Prostate gland (tissue), 2 donors: ENCODE results near the gene PCDHGA4. TPM values are rescaled to one million over a fixed set of nuclear protein-coding genes. Genes with fewer than 3 reads are reported as not detected.
"Not testable (repeated sequence)": the region's sequence is repeated elsewhere in the genome, so short reads cannot be mapped to it uniquely, and the experiment has no call there.

ENCODE experiments used
- DNase-seq: peaks from one replicate; pipeline ENCODE4 v3.0.0-alpha.2; 2019; ENCODE audit warnings: low spot score
- H3K27ac ChIP-seq, 2 donors: fragments of 200-600 bp; sonication (generic); 2 replicates each; pipeline ENCODE4 v1.5.1; 2017 to 2019
- H3K27me3 ChIP-seq: fragments of 200-600 bp; sonication (generic); replicated peaks from 2 replicates; pipeline ENCODE4 v1.5.1; 2019; ENCODE audit not compliant: insufficient read depth
- H3K36me3 ChIP-seq, 2 donors: fragments of 200-600 bp; sonication (generic); 1 replicate in 1 of 2; 2 replicates in 1 of 2; pipeline versions ENCODE4 v1.5.1 to v1.8.1; 2017 to 2019
- H3K4me1 ChIP-seq: fragments of 200-600 bp; sonication (generic); replicated peaks from 2 replicates; pipeline ENCODE4 v1.5.1; 2019
- H3K4me3 ChIP-seq, 2 donors: fragments of 200-600 bp; sonication (generic); 2 replicates each; pipeline ENCODE4 v1.5.1; 2017 to 2019
- H3K9me3 ChIP-seq: fragments of 200-600 bp; sonication (generic); 2 replicates; pipeline ENCODE4 v1.5.1; 2017
- CTCF ChIP-seq, 4 experiments: fragments of 200-600 bp in 2 of 4; fragments of 450-650 bp in 2 of 4; sonication (generic) in 2 of 4; IDR thresholded peaks; 1 replicate in 3 of 4; 2 replicates in 1 of 4; pipeline ENCODE4 v1.5.1; 2016 to 2019; ENCODE audit warnings: antibody characterized with exemption in 4 of 4, mild to moderate bottlenecking in 2 of 4, moderate library complexity in 2 of 4
- POLR2A ChIP-seq: fragments of 450-650 bp; IDR thresholded peaks from one replicate; pipeline ENCODE4 v1.6.1; 2016; ENCODE audit warnings: antibody characterized with exemption, mild to moderate bottlenecking
- POLR2AphosphoS5 ChIP-seq: sonication (generic); formaldehyde crosslinking; IDR thresholded peaks from one replicate; pipeline ENCODE4 v1.6.1; 2017; ENCODE audit warnings: antibody characterized with exemption
- WGBS: methylation state at CpG from one replicate; pipeline ENCODE4 v1.1.5; 2018; 5-methylcytosine and 5-hydroxymethylcytosine counted together
- intact Hi-C: fragments of 100-400 bp; cut with DNase I; formaldehyde crosslinking; loops from one replicate; pipeline ENCODE4 v1.14.2; 2022
- total RNA-seq, 2 donors: library from RNA; depleted of rRNA; stranded (reverse); fragments of >200 nt; gene quantifications; one replicate each; pipeline ENCODE4 v1.1.0, GENCODE V29; 2016

The PCDHGA4 gene
- total RNA-seq, 2 donors from 2014 or later: 2.5 to 10.5 TPM

DNA sequence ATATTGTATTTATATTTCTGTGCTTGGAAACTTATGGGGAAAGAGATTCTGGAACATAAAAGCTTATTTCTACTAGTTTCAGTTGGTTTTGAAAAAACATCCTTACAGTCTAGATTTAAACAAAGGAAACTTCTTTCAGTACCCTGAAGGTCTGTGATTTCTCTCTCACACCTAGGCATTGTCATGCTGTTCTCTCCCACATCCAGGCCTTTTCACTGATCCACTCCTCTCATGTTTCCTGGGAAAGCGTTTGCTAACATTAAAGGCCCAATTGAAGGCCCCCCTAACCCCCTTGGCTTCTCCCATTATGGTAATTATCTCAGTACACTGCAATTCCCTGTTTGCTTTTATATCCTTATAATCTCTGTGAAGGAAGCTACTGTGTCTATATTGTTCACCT is 12.0 kb upstream of the PCDHGA4 start:
- no peak for TF ChIP-seq CTCF (IDR thresholded peaks at IDR 0.05)
- Histone ChIP-seq H3K27ac (no peak overlapping the region), H3K27me3 (no peaks in the 10 kb centered on the region), H3K9me3 (no peaks in the 10 kb centered on the region), H3K36me3 (no peaks in the 10 kb centered on the region), H3K4me3 (no peak overlapping the region), H3K4me1 (no peaks in the 10 kb centered on the region)
- DNase-seq: no peak
- intact Hi-C loops: no loop called here
- 5% methylated on average over 1 of the region's 1 CpG for WGBS

GRCh38 chr5:141343242-141343952 is 11.4 kb upstream of the PCDHGA4 start, which contains the start of gene PCDHGA3:
Gene PCDHGA3 (plus strand): TSS chr5:141343829. CDS start chr5:141344034, 205 bp downstream.
- no peak within 1 kb of the TSS for H3K4me3 ChIP-seq
- intact Hi-C loops: no loop called here
- 24% methylated on average over 9 of the region's 9 CpGs for WGBS
- no peak within 1 kb of the TSS for H3K27ac ChIP-seq
- H3K27me3 ChIP-seq: no peaks in the 10 kb centered on the region
- H3K9me3 ChIP-seq: no peaks in the 10 kb centered on the region
- DNase-seq: no peak
- no peak for TF ChIP-seq POLR2AphosphoS5
- H3K36me3 ChIP-seq: no peaks in the 10 kb centered on the region
- no peaks in the 10 kb centered on the region for H3K4me1 ChIP-seq

DNA sequence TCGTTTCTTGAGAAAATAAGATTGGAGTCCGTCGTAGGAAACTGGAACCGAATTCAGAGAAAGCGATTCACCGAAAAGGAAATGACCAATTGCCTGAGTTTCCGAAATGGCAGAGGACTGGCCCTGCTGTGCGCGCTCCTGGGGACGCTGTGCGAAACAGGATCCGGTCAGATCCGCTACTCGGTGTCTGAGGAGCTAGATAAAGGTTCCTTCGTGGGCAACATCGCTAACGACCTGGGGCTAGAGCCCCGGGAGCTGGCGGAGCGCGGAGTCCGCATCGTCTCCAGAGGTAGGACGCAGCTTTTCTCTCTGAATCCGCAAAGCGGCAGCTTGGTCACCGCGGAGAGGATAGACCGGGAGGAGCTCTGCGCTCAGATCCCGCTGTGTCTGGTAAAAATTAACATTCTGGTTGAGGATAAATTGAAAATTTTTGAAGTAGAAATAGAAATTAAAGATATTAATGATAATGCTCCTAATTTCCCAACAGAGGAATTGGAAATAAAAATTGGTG is 10.8 kb upstream of the PCDHGA4 start:
- Histone ChIP-seq H3K27me3 (no peaks in the 10 kb centered on the region), H3K27ac (no peak overlapping the region), H3K4me1 (no peaks in the 10 kb centered on the region), H3K4me3 (no peak overlapping the region), H3K9me3 (no peaks in the 10 kb centered on the region), H3K36me3 (no peaks in the 10 kb centered on the region)
- intact Hi-C loops: no loop called here
- DNase-seq: no peak
- no peak for TF ChIP-seq POLR2AphosphoS5
- TF ChIP-seq POLR2A: no peak
- no peak for TF ChIP-seq CTCF (IDR thresholded peaks at IDR 0.05)
- WGBS: 24% methylated on average over 31 of the region's 31 CpGs

DNA sequence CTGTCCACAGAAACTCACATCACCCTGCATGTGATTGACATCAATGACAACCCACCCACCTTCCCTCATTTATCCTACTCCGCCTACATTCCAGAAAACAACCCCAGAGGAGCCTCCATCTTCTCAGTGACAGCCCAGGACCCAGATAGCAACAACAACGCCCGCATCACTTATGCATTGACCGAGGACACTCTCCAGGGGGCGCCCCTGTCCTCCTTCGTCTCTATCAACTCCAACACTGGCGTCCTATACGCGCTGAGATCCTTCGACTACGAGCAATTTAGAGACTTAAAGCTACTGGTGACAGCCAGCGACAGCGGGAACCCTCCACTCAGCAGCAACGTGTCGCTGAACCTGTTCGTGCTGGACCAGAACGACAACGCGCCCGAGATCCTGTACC is 9.5 kb upstream of the PCDHGA4 start:
- H3K36me3 ChIP-seq: no peaks in the 10 kb centered on the region
- no peak for TF ChIP-seq POLR2AphosphoS5
- TF ChIP-seq POLR2A: no peak
- no peak for TF ChIP-seq CTCF (IDR thresholded peaks at IDR 0.05)
- WGBS: 25% methylated on average over 20 of the region's 20 CpGs
- no peak overlapping the region for H3K4me3 ChIP-seq
- H3K4me1 ChIP-seq: no peaks in the 10 kb centered on the region
- no peak overlapping the region for H3K27ac ChIP-seq
- intact Hi-C loops: no loop called here
- peaks cover 3% of the 10 kb centered on the region for H3K27me3 ChIP-seq
- DNase-seq: no peak
- no peaks in the 10 kb centered on the region for H3K9me3 ChIP-seq

- H3K9me3 ChIP-seq, H3K27me3 ChIP-seq, H3K4me1 ChIP-seq, H3K36me3 ChIP-seq, H3K27ac ChIP-seq, DNase-seq, H3K4me3 ChIP-seq, intact Hi-C loops: not testable (repeated sequence)
- WGBS: 31% methylated on average over 29 of the region's 35 CpGs
Observed at GRCh38 chr5:141346017-141346416, 8.8 kb upstream of the PCDHGA4 start.
